ENCODE data around the gene CHST6.

- TF ChIP-seq FOSL1 (IDR thresholded peaks at IDR 0.05; ENCODE audit: insufficient read depth, low read depth, low read length) (no peak), CTCF (IDR thresholded peaks at IDR 0.05; ENCODE audit: control extremely low read depth in 1 of 3, insufficient read depth in 1 of 3, low read depth in 1 of 3, low read length in 3 of 3) (no peak), TAF1 (IDR thresholded peaks at IDR 0.05; ENCODE audit: low read depth, low read length) (no peak), POLR2A (IDR thresholded peaks at IDR 0.05; ENCODE audit: control extremely low read depth in 1 of 2, low read depth in 2 of 2, low read length in 2 of 2) (no peak), RXRA (IDR thresholded peaks at IDR 0.05; ENCODE audit: insufficient read depth, low read depth, low read length) (no peak), RAD21 (IDR thresholded peaks at IDR 0.05 in 1 of 2, conservative IDR thresholded peaks at IDR 0.05 in 1 of 2; ENCODE audit: low read depth in 2 of 2, low read length in 2 of 2) (no peak)
Measured at GRCh38 chr16:75537776-75538175, 42.5 kb upstream of the CHST6 start.
